HTR-8/SVneo (cell line): ENCODE data around the gene GGT5.
"Not testable (repeated sequence)": the region's sequence is repeated elsewhere in the genome, so short reads cannot be mapped to it uniquely, and the experiment has no call there.

ENCODE experiments used
- DNase-seq: peaks from one replicate; pipeline ENCODE4 v3.0.0; 2011; ENCODE audit warnings: low spot score, mixed read lengths; ENCODE audit not compliant: insufficient read length
- FAIRE-seq: peaks from 2 replicates; lab custom pipeline; 2011; peaks lifted over from hg19 to GRCh38; lab: Jason Lieb, UNC

Gene GGT5

GRCh38 chr22:24264329-24264896, 19.5 kb upstream of the GGT5 start:
- DNase-seq, FAIRE-seq: not testable (repeated sequence)

GRCh38 chr22:24263479-24263878, 18.6 kb upstream of the GGT5 start:
- FAIRE-seq, DNase-seq: not testable (repeated sequence)

DNA sequence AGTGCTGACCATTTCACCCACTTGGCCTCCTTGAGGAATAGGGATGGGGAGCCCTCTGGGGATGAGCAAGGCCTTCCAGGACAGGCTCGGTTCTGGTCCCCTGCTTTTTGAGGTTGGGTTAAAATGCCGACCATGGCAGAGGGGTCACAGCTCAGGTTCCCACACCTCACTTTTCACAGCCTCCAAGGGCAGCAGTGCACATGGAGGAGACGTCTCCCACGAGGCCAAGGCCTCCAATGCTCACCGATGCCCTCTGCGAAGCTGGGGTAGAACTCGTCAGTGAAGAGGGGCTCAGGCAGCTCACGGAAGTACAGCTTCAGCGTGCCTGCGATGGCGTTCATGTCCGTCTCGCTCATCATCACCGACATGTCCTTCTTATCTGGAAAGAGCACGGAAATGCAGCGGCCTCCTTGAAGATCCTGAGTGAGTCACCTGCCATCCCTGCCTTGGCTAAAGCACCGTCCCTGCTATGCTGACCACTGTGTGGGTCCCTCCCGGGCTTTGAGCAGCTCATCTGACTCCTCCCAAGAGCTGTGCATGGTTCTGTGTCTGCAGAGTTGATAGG, 17.4 kb upstream of the GGT5 start:
- FAIRE-seq, DNase-seq: not testable (repeated sequence)

GRCh38 chr22:24259459-24259858, 14.6 kb upstream of the GGT5 start:
- not testable (repeated sequence) for DNase-seq, FAIRE-seq

- not testable (repeated sequence) for FAIRE-seq, DNase-seq
Measured at GRCh38 chr22:24256736-24257135, 11.9 kb upstream of the GGT5 start.

DNA sequence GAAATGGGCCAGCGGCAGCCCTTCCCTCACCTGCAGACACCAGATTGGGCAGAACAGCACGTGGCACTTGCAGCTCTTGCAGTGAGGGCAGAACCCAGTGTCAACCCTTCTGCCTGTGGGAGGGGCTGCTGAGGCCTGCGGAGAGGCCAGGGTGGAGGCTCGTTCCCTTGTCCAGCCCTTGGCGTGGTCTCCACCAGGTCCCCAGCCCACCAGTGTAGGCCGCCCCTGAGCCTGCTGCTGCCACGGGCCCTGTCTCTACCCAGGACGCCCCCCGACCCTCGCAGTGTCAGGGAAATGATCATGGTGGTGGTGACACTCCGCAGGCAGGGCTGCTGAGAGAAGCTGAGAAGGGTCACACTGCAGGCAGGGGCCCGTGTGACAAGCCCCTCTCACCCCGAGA, 11.3 kb upstream of the GGT5 start:
- not testable (repeated sequence) for FAIRE-seq, DNase-seq

DNA sequence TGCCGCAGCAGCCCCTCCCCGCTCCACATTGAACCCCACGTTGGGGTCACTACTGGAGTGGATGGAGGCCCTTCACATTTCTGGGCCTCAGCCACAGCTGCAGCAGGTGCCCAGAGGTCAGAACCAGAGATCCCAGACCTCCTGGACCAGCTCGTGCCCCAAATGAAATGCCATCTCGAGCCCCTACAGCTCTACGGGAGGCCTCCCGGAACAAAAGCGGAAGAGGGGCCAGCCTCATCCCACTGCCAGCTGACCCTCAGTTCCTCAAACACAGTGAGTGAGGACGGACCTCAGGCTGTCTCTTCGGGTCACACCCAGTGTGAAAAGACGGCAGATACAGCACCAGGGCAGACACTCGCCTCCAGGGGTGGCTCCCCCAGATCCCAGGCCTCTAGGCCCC, 8.2 kb upstream of the GGT5 start:
- not testable (repeated sequence) for DNase-seq, FAIRE-seq

DNA sequence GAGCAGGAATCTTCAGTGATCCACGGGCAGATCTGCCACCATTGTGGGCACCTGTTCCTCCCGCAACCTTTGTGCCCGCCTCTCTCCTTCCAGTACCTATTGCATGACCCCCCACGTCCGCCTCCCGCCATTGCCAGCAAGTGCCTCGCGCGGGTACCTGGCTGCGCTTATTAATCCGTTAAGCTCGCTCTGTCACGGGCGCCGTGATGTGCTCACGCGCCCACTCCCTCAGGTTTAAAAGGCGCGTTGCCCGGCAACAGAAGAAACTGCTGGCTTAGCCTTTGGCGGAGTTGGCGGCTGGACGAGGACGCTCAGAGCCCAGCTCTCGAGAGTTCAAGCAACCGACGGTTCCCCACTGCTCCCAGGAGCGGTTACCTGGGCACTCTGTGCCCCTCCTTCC, 6.4 kb upstream of the GGT5 start:
- FAIRE-seq, DNase-seq: not testable (repeated sequence)

DNA sequence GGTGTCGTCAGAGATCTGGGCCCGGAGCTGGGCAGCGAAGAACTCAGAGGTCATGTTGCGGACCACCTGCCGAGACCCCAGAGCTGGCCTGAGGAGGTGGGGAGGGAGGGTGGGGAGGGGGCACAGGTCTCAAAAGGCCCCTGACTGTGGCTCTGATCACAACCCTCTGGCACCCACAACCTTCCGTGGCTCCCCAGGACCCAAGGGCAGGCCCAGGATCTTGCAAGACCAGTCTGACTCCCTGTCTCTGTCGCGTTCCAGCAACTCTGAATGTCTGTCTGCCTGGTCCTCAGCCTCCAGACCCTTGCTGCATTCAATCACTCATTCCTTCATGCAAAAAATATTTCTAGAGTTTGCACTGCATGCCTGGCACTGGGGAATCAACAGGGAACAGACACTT, 4.5 kb upstream of the GGT5 start:
- DNase-seq, FAIRE-seq: not testable (repeated sequence)

DNA sequence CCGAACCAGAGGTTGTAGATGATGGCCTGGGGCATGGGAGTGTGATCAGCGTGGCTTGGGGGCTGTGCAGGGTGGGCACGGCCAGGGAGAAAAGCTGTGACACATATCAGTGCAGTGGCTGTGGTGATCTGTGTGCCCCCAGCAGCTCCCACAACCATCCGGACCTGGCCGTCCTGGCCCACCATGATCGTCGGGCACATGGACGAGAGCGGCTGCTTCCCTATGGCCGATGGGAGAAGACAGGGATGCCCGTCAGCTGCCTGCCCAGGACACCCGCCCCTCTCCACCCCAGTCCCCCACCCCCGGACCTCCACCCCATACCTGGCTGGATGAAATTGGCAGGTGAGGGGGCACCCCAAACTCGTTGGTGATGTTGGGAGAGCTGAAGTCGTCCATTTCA, 3.7 kb upstream of the GGT5 start:
- not testable (repeated sequence) for DNase-seq, FAIRE-seq

- no peak for FAIRE-seq
- peak; percentile 81 for DNase-seq
Measured at GRCh38 chr22:24247564-24248344, 2.9 kb upstream of the GGT5 start.

DNA sequence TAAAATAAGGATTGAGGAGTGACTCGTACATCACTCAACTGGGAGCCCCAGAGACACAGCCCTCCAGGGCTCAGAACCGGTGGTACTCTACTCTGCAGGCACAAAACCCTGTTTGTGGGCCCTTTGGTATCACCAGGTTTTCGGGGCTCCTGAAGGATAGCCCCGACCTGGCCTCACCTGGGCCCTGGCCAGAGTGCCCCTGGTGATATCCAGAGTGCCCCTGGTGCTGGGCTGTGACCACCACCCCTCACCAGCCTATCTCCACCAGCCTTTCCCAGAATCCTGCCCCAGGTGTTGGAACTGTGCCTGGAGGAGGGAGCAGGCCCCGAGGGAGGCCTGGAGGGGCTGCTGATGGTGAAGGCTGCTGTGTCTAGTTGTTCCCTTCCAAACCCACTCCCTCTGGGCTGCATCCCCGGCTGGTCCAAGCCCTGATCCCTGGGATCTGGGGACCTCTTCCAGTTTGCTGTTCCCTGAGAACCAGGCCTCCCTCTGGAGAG, 2.2 kb upstream of the GGT5 start:
- DNase-seq (no peak), FAIRE-seq (no peak)

- not testable (repeated sequence) for FAIRE-seq, DNase-seq
Measured at GRCh38 chr22:24245584-24246561, 991 bp upstream of the GGT5 start.

- DNase-seq: no peak
- FAIRE-seq: peak; percentile 38
Measured at GRCh38 chr22:24244144-24244787, 616 bp downstream of the GGT5 start.

GRCh38 chr22:24243417-24243816, 1.5 kb downstream of the GGT5 start:
- not testable (repeated sequence) for DNase-seq, FAIRE-seq

DNA sequence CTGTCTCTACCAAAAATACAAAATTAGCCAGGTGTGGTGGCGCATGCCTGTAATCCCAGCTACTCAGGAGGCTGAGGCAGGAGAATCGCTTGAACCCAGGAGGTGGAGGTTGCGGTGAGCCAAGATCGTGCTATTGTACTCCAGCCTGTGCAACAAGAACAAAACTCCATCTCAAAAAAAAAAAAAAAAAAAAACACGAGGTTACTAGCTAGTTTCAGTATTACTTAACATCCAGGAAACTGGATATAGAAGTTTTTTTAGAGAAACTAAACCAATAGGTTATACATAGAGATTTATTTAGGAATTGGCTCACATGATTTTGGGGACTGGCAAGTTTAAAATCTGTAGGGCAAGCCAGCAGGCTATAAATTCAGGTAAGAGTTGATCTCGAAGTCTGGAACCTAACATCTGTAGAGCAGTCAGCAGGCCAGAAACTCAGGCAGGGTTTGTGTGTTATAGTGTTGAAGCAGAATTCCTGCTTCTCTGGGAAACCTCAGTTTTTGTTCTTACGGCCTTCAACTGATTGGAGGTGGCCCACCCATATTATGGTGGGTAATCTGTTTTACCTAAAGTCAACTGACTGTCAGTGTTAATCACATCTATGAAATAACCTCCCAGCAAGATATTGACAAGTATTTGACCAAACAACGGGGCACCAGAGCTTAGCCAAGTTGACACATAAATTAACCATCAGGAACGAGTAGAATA, 3.7 kb downstream of the GGT5 start:
- not testable (repeated sequence) for DNase-seq, FAIRE-seq

GRCh38 chr22:24240381-24240780, 4.5 kb downstream of the GGT5 start:
- FAIRE-seq (no peak), DNase-seq (no peak)

- not testable (repeated sequence) for FAIRE-seq, DNase-seq
Measured at GRCh38 chr22:24238101-24238694, 6.7 kb downstream of the GGT5 start.
